Esophagus muscularis mucosa (tissue), 4 donors: ENCODE data around the gene MYOF.

Experiments
- EP300 ChIP-seq: sonication (generic); formaldehyde crosslinking; IDR thresholded peaks from one replicate; pipeline ENCODE4 v1.6.1; 2017; ENCODE audit warnings: antibody characterized with exemption
- POLR2AphosphoS5 ChIP-seq, 2 donors: sonication (generic); formaldehyde crosslinking; IDR thresholded peaks; one replicate each; pipeline ENCODE4 v1.6.1; 2017; ENCODE audit warnings: antibody characterized with exemption in 2 of 2
- TF ChIP-seq, protein P1 (sequence below), 3 experiments: fragments of 200-600 bp in 2 of 3; fragments of 450-650 bp in 1 of 3; sonication (generic) in 2 of 3; IDR thresholded peaks; one replicate each; pipeline ENCODE4 v1.5.1; 2017 to 2019; ENCODE audit warnings: antibody characterized with exemption in 3 of 3, mild to moderate bottlenecking in 2 of 3, moderate library complexity in 1 of 3

DNA sequence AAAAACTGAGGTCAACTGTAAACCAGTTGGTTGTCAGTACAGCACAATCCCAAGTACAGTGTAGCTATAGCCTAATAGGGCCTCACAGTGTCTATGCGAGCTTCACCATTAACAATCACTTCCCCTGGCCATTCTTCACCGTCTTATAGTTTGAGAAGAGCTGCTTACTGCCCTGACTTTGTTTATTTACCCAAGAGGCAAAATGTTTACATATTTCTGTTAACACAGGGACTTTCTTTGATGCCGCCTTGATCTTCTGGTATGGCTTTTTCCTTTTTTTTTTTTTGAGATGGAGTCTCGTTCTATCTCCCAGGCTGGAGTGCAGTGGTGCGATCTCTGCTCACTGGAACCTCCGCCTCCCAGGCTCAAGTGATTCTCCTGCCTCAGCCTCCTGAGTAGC is 3.3 kb downstream of the MYOF start:
- TF ChIP-seq POLR2AphosphoS5 (IDR thresholded peaks at IDR 0.05) (no peak), EP300 (no peak)
- TF ChIP-seq, protein P1, sequence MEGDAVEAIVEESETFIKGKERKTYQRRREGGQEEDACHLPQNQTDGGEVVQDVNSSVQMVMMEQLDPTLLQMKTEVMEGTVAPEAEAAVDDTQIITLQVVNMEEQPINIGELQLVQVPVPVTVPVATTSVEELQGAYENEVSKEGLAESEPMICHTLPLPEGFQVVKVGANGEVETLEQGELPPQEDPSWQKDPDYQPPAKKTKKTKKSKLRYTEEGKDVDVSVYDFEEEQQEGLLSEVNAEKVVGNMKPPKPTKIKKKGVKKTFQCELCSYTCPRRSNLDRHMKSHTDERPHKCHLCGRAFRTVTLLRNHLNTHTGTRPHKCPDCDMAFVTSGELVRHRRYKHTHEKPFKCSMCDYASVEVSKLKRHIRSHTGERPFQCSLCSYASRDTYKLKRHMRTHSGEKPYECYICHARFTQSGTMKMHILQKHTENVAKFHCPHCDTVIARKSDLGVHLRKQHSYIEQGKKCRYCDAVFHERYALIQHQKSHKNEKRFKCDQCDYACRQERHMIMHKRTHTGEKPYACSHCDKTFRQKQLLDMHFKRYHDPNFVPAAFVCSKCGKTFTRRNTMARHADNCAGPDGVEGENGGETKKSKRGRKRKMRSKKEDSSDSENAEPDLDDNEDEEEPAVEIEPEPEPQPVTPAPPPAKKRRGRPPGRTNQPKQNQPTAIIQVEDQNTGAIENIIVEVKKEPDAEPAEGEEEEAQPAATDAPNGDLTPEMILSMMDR (IDR thresholded peaks at IDR 0.05): no peak
